HUES48 (cell line): ENCODE measurements around the gene C17orf113.

Source experiments
- H3K27ac ChIP-seq: one replicate; pipeline ENCODE4 v1.7.0; 2013; ENCODE audit warnings: low read depth, low read length, inconsistent platforms
- H3K27me3 ChIP-seq: 2 replicates; pipeline ENCODE4 v1.6.1; 2013; ENCODE audit warnings: mild to moderate bottlenecking, low read length; ENCODE audit not compliant: control insufficient read depth, insufficient read depth
- H3K36me3 ChIP-seq: 2 replicates; pipeline ENCODE4 v1.6.1; 2013; ENCODE audit warnings: low read length; ENCODE audit not compliant: control insufficient read depth, insufficient read depth
- H3K4me1 ChIP-seq: 2 replicates; pipeline ENCODE4 v1.6.1; 2013; ENCODE audit warnings: mild to moderate bottlenecking, low read length; ENCODE audit not compliant: control insufficient read depth, insufficient read depth
- H3K4me3 ChIP-seq: 2 replicates; pipeline ENCODE4 v1.5.1; 2013; ENCODE audit warnings: mild to moderate bottlenecking, low read depth, low read length
- H3K9ac ChIP-seq: 2 replicates; pipeline ENCODE4 v1.6.1; 2013; ENCODE audit warnings: mild to moderate bottlenecking, low read depth, low read length, moderate library complexity
- H3K9me3 ChIP-seq: 2 replicates; pipeline ENCODE4 v1.6.1; 2013; ENCODE audit warnings: low read length; ENCODE audit not compliant: control insufficient read depth, insufficient read depth

The C17orf113 gene

GRCh38 chr17:42071810-42072209 lies 21.4 kb upstream of the C17orf113 start:
- Histone ChIP-seq H3K27me3 (peaks cover 24% of the 10 kb centered on the region), H3K4me3 (peak overlapping the region; percentile 68), H3K36me3 (no peaks in the 10 kb centered on the region), H3K27ac (no peak overlapping the region), H3K4me1 (no peaks in the 10 kb centered on the region), H3K9me3 (no peaks in the 10 kb centered on the region), H3K9ac (no peak overlapping the region)

- Histone ChIP-seq H3K27ac (no peak overlapping the region), H3K9me3 (no peaks in the 10 kb centered on the region), H3K27me3 (peaks cover 24% of the 10 kb centered on the region), H3K4me3 (no peak overlapping the region), H3K36me3 (no peaks in the 10 kb centered on the region), H3K9ac (no peak overlapping the region), H3K4me1 (no peaks in the 10 kb centered on the region)
These were observed 18.6 kb upstream of the C17orf113 start for GRCh38 chr17:42068979-42069378.

- Histone ChIP-seq H3K27me3 (peaks cover 14% of the 10 kb centered on the region), H3K4me3 (no peak overlapping the region), H3K4me1 (peaks cover 4% of the 10 kb centered on the region; the same call in 1 of the 2 replicates), H3K9ac (no peak overlapping the region), H3K36me3 (no peaks in the 10 kb centered on the region), H3K9me3 (no peaks in the 10 kb centered on the region), H3K27ac (no peak overlapping the region)
These were observed 17.1 kb upstream of the C17orf113 start for GRCh38 chr17:42067371-42068091.

GRCh38 chr17:42065201-42065600 lies 14.8 kb upstream of the C17orf113 start:
- Histone ChIP-seq H3K4me3 (no peak overlapping the region), H3K27me3 (no peaks in the 10 kb centered on the region), H3K36me3 (no peaks in the 10 kb centered on the region), H3K4me1 (peaks cover 11% of the 10 kb centered on the region; the same call in 1 of the 2 replicates), H3K27ac (no peak overlapping the region), H3K9ac (no peak overlapping the region), H3K9me3 (no peaks in the 10 kb centered on the region)

- no peaks in the 10 kb centered on the region for H3K27me3 ChIP-seq
- H3K27ac ChIP-seq: no peak overlapping the region
- H3K9me3 ChIP-seq: no peaks in the 10 kb centered on the region
- no peak overlapping the region for H3K4me3 ChIP-seq
- no peak overlapping the region for H3K9ac ChIP-seq
- H3K4me1 ChIP-seq: peaks cover 11% of the 10 kb centered on the region; the same call in 1 of the 2 replicates
- no peaks in the 10 kb centered on the region for H3K36me3 ChIP-seq
These were observed 12.3 kb upstream of the C17orf113 start for GRCh38 chr17:42062681-42063080.

GRCh38 chr17:42061646-42062487 lies 11.5 kb upstream of the C17orf113 start:
- Histone ChIP-seq H3K4me3 (no peak overlapping the region), H3K4me1 (peaks cover 11% of the 10 kb centered on the region; the same call in 1 of the 2 replicates), H3K27ac (no peak overlapping the region), H3K36me3 (no peaks in the 10 kb centered on the region), H3K27me3 (no peaks in the 10 kb centered on the region), H3K9ac (no peak overlapping the region), H3K9me3 (no peaks in the 10 kb centered on the region)

GRCh38 chr17:42060231-42060630 lies 9.8 kb upstream of the C17orf113 start:
- Histone ChIP-seq H3K9ac (no peak overlapping the region), H3K9me3 (no peaks in the 10 kb centered on the region), H3K36me3 (no peaks in the 10 kb centered on the region), H3K4me1 (peaks cover 13% of the 10 kb centered on the region; the same call in 1 of the 2 replicates), H3K27ac (no peak overlapping the region), H3K4me3 (no peak overlapping the region), H3K27me3 (no peaks in the 10 kb centered on the region)

- no peak overlapping the region for H3K4me3 ChIP-seq
These were observed 9.4 kb upstream of the C17orf113 start for GRCh38 chr17:42059815-42060214.

GRCh38 chr17:42058063-42058462 lies 7.7 kb upstream of the C17orf113 start:
- Histone ChIP-seq H3K9ac (no peak overlapping the region), H3K4me1 (peaks cover 19% of the 10 kb centered on the region), H3K27ac (no peak overlapping the region), H3K4me3 (no peak overlapping the region), H3K36me3 (no peaks in the 10 kb centered on the region), H3K9me3 (no peaks in the 10 kb centered on the region), H3K27me3 (no peaks in the 10 kb centered on the region)

More at GRCh38 chr17:42059815-42060214, 9.4 kb upstream of the C17orf113 start:
- Histone ChIP-seq H3K36me3 (no peaks in the 10 kb centered on the region), H3K9ac (no peak overlapping the region), H3K4me1 (peaks cover 17% of the 10 kb centered on the region; the same call in 1 of the 2 replicates), H3K27me3 (no peaks in the 10 kb centered on the region), H3K9me3 (no peaks in the 10 kb centered on the region), H3K27ac (no peak overlapping the region)

GRCh38 chr17:42056635-42057034 lies 6.2 kb upstream of the C17orf113 start:
- H3K27ac ChIP-seq: no peak overlapping the region
- H3K36me3 ChIP-seq: no peaks in the 10 kb centered on the region
- H3K27me3 ChIP-seq: no peaks in the 10 kb centered on the region
- H3K9ac ChIP-seq: no peak overlapping the region
- no peak overlapping the region for H3K4me3 ChIP-seq
- peaks cover 12% of the 10 kb centered on the region for H3K4me1 ChIP-seq
- H3K9me3 ChIP-seq: no peaks in the 10 kb centered on the region

GRCh38 chr17:42055496-42055895 lies 5.1 kb upstream of the C17orf113 start:
- no peak overlapping the region for H3K4me3 ChIP-seq
- peaks cover 18% of the 10 kb centered on the region for H3K4me1 ChIP-seq
- no peaks in the 10 kb centered on the region for H3K27me3 ChIP-seq
- no peak overlapping the region for H3K9ac ChIP-seq
- H3K27ac ChIP-seq: peak overlapping the region; percentile 59
- no peaks in the 10 kb centered on the region for H3K36me3 ChIP-seq
- H3K9me3 ChIP-seq: no peaks in the 10 kb centered on the region
